ENCODE results near the gene CBX1. TPM values are rescaled to one million over a fixed set of nuclear protein-coding genes. Genes with fewer than 3 reads are reported as not detected.

CBX1 gene
- total RNA-seq, 2 experiments from 2014 or later, result 5.5 to 6.6 TPM

- CTCF ChIA-PET, result no interaction called here
- no peak for ATAC-seq (ENCODE audit: poor library complexity)
- POLR2A ChIA-PET, result no interaction called here
- Mint-ChIP-seq H3K27me3 (no peaks in the 10 kb centered on the region), H3K27ac (peak overlapping the region; percentile 28), H3K4me3 (no peak overlapping the region), H3K4me1 (ENCODE audit: low read depth) (peaks cover 10% of the 10 kb centered on the region), H3K36me3 (ENCODE audit: low read depth) (peaks cover 82% of the 10 kb centered on the region), H3K9me3 (no peaks in the 10 kb centered on the region)
- no peak overlapping the region for H3K27ac ChIP-seq (ENCODE audit: low read depth in 1 of 2, low read length in 2 of 2)
- no peak for DNase-seq
- peaks cover 68% of the 10 kb centered on the region for H3K36me3 ChIP-seq (ENCODE audit: insufficient read depth, low read length)
- H3K4me3 ChIP-seq (ENCODE audit: low read length), result no peak overlapping the region
- TF ChIP-seq CTCF (IDR thresholded peaks at IDR 0.05), result no peak
- no peaks in the 10 kb centered on the region for H3K27me3 ChIP-seq (ENCODE audit: control insufficient read depth in 1 of 2, insufficient read depth in 2 of 2, low read length in 2 of 2)
- intact Hi-C loops (cut with DNase I, micrococcal nuclease), result no loop called here
- H3K9me3 ChIP-seq (ENCODE audit: control insufficient read depth in 1 of 2, insufficient read depth in 1 of 2, low read length in 2 of 2), result no peaks in the 10 kb centered on the region
- H3K4me1 ChIP-seq (ENCODE audit: insufficient read depth, low read length), result no peaks in the 10 kb centered on the region
Observed at GRCh38 chr17:48144976-48145798, 43.9 kb upstream of the CBX1 start.

GRCh38 chr17:48144231-48144630 lies 43.0 kb upstream of the CBX1 start:
- Histone ChIP-seq H3K4me3 (ENCODE audit: low read length) (no peak overlapping the region), H3K9me3 (ENCODE audit: control insufficient read depth in 1 of 2, insufficient read depth in 1 of 2, low read length in 2 of 2) (no peaks in the 10 kb centered on the region), H3K36me3 (ENCODE audit: insufficient read depth, low read length) (peaks cover 69% of the 10 kb centered on the region), H3K27ac (ENCODE audit: low read depth in 1 of 2, low read length in 2 of 2) (no peak overlapping the region), H3K4me1 (ENCODE audit: insufficient read depth, low read length) (no peaks in the 10 kb centered on the region), H3K27me3 (ENCODE audit: control insufficient read depth in 1 of 2, insufficient read depth in 2 of 2, low read length in 2 of 2) (no peaks in the 10 kb centered on the region)
- ChIA-PET CTCF (no interaction called here), POLR2A (interaction anchor here (0.6 kb wide), 1 partner anchor 79 kb away, joined by 3 read pairs; no protein-coding TSS in a partner anchor)
- H3K27ac Mint-ChIP-seq, result no peak overlapping the region
- DNase-seq (no peak), ATAC-seq (ENCODE audit: poor library complexity) (no peak)
- no peak for TF ChIP-seq CTCF (IDR thresholded peaks at IDR 0.05)
- intact Hi-C loops (cut with DNase I, micrococcal nuclease), result no loop called here
- no peak overlapping the region for H3K4me3 Mint-ChIP-seq
- H3K4me1 Mint-ChIP-seq (ENCODE audit: low read depth), result peaks cover 10% of the 10 kb centered on the region
- no peaks in the 10 kb centered on the region for H3K27me3 Mint-ChIP-seq
- H3K36me3 Mint-ChIP-seq (ENCODE audit: low read depth), result peaks cover 83% of the 10 kb centered on the region
- no peaks in the 10 kb centered on the region for H3K9me3 Mint-ChIP-seq

GRCh38 chr17:48143629-48144028 lies 42.4 kb upstream of the CBX1 start:
- intact Hi-C loops (cut with DNase I, micrococcal nuclease), result no loop called here
- Mint-ChIP-seq H3K9me3 (no peaks in the 10 kb centered on the region), H3K27ac (no peak overlapping the region), H3K36me3 (ENCODE audit: low read depth) (peaks cover 79% of the 10 kb centered on the region), H3K27me3 (no peaks in the 10 kb centered on the region), H3K4me3 (no peak overlapping the region), H3K4me1 (ENCODE audit: low read depth) (peaks cover 10% of the 10 kb centered on the region)
- ChIA-PET POLR2A (no interaction called here), CTCF (interaction anchor here (0.7 kb wide), 2 partner anchors 13 to 173 kb away, joined by 3 to 4 read pairs; no protein-coding TSS in a partner anchor)
- peaks cover 63% of the 10 kb centered on the region for H3K36me3 ChIP-seq (ENCODE audit: insufficient read depth, low read length)
- no peak overlapping the region for H3K27ac ChIP-seq (ENCODE audit: low read depth in 1 of 2, low read length in 2 of 2)
- no peaks in the 10 kb centered on the region for H3K4me1 ChIP-seq (ENCODE audit: insufficient read depth, low read length)
- H3K9me3 ChIP-seq (ENCODE audit: control insufficient read depth in 1 of 2, insufficient read depth in 1 of 2, low read length in 2 of 2), result no peaks in the 10 kb centered on the region
- ATAC-seq (ENCODE audit: poor library complexity), result no peak
- H3K27me3 ChIP-seq (ENCODE audit: control insufficient read depth in 1 of 2, insufficient read depth in 2 of 2, low read length in 2 of 2), result no peaks in the 10 kb centered on the region
- H3K4me3 ChIP-seq (ENCODE audit: low read length), result no peak overlapping the region
- TF ChIP-seq CTCF (IDR thresholded peaks at IDR 0.05), result no peak
- no peak for DNase-seq
